Activated T-cell treated with anti-CD3 and anti-CD28 coated beads, Interleukin-2, amount 50 U/mL, for 24 hours (primary cell): ENCODE data around the gene LPIN2.
A peak's percentile ranks its signal among the peaks of the same experiment; 100 is the strongest.

ENCODE experiments used
- DNase-seq: peaks from one replicate; pipeline ENCODE4 v3.0.0-alpha.2; 2020
- H3K27ac Mint-ChIP-seq: 2 replicates; pipeline ENCODE4 v1.8.0; 2020; ENCODE audit warnings: mild to moderate bottlenecking, mixed read lengths
- H3K27me3 Mint-ChIP-seq: 2 replicates; pipeline ENCODE4 v1.8.0; 2020; ENCODE audit warnings: mixed read lengths
- H3K36me3 Mint-ChIP-seq: 2 replicates; pipeline ENCODE4 v1.8.0; 2020; ENCODE audit warnings: low read depth, mixed read lengths
- H3K4me1 Mint-ChIP-seq: 2 replicates; pipeline ENCODE4 v1.8.0; 2020; ENCODE audit warnings: low read depth, mixed read lengths
- H3K4me3 Mint-ChIP-seq: 2 replicates; pipeline ENCODE4 v1.8.0; 2020; ENCODE audit warnings: mild to moderate bottlenecking, moderate library complexity, mixed read lengths
- H3K9me3 Mint-ChIP-seq: 2 replicates; pipeline ENCODE4 v1.8.0; 2020; ENCODE audit warnings: mixed read lengths

The LPIN2 gene

DNA sequence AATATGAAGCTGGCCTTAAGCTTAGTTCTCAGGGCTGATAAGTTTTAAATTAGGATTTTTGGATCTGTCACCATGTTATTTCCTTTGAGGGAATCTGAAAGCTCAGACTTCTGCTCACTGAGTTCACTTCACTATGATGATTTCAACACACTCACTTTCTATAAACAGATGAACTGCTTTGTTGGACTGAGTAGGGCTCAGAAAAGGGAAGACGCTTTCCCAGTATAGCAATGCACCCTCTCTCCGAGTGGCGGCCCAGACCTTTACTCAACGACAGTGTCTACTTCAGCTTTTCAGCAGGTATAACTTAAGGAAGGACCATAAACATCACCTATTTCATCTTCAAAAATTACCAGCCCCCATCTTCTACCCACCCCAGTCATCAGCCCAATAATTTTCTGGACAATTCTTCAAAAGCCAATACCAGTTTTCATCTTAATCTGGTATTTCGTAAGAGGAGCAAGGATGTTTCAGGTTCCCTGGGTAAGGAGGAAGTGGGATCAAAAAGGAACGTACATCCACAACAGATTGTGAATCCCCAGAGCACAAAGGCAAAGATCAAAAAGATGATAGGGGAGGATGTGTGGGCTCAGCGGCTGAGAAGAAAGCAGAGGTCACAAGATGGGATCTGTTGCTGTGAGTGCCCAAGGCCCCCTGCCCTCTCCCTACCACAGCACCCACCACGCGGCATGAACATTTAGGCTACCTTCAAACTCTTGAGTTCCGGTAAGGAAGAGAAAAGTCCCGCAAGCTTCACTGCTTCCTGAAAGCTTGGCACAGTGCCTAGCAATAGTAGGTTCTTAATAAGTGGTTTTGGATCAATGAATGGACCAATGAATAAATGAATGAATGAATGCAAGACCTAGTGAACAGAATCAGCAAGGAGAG lies 41.9 kb downstream of the LPIN2 start:
- Mint-ChIP-seq H3K36me3 (peaks cover 92% of the 10 kb centered on the region), H3K27ac (peak overlapping the region; percentile 100), H3K27me3 (no peaks in the 10 kb centered on the region), H3K9me3 (no peaks in the 10 kb centered on the region), H3K4me3 (peak overlapping the region; percentile 75), H3K4me1 (peaks cover 92% of the 10 kb centered on the region)
- peak; percentile 61 for DNase-seq

DNA sequence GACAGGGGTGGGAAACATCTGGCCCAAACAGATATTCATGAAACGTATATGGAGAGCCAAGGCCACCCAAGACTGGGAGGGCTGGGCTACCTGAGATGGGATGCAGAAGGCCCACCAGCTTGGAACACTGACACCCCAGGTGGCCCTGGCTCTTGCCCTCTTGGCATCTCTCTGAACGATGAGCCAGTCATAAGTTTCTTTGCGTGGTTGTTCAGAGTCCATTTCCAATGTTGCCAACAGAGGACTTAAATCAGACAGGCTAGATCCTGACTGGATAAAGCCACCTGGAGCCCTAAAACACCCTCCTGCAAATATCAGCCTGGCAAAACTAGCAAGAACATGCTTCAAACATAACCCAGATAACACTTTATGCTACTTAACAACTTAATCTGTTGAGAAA lies 42.6 kb downstream of the LPIN2 start:
- Mint-ChIP-seq H3K4me1 (peaks cover 90% of the 10 kb centered on the region), H3K36me3 (peaks cover 90% of the 10 kb centered on the region), H3K9me3 (no peaks in the 10 kb centered on the region), H3K27ac (peak overlapping the region; percentile 100), H3K27me3 (no peaks in the 10 kb centered on the region), H3K4me3 (peak overlapping the region; percentile 75)
- no peak for DNase-seq

DNA sequence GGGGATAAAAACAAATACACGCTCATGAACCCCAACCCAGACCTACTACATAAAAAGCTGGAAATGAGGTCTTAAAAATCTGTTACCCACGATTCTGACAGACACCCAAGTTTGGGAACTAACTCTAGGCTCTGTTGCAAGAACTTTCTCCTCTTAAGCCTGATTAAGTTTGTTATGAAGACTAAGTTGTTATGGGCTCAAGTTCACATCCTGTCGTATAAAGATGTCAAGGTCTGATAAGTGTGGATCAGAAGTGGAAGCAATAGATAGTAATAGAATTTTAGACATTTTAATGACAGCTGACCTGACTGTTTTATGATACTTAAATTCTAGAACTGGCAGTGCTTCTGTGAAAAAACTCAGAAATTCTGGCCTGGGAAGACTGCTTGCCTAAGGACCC lies 43.2 kb downstream of the LPIN2 start:
- no peaks in the 10 kb centered on the region for H3K27me3 Mint-ChIP-seq
- H3K27ac Mint-ChIP-seq = peak overlapping the region; percentile 100
- H3K9me3 Mint-ChIP-seq = no peaks in the 10 kb centered on the region
- H3K4me1 Mint-ChIP-seq = peaks cover 93% of the 10 kb centered on the region
- peak overlapping the region; percentile 75 for H3K4me3 Mint-ChIP-seq
- no peak for DNase-seq
- peaks cover 90% of the 10 kb centered on the region for H3K36me3 Mint-ChIP-seq

DNA sequence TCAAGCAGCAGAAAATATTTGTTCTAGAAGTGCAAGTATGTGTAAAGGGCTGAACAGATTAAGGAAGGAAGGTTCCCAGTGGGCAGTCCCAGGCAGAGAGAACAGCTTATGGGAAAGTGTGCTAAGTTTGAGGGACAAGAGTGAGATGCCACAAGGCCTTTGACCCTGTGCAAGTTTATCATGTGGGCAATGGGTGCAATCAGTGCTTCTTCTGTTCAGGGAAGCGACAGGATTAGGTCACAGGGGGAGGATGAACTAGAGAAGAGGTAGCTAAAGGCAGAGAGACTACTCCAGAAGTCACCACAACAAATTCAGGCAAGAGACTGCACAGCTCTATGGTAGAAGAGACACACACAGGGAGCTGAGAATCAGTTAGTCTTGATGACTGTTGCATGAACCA lies 44.3 kb downstream of the LPIN2 start:
- Mint-ChIP-seq H3K27me3 (no peaks in the 10 kb centered on the region), H3K27ac (peak overlapping the region; percentile 100), H3K36me3 (peaks cover 86% of the 10 kb centered on the region), H3K4me1 (peaks cover 93% of the 10 kb centered on the region), H3K9me3 (no peaks in the 10 kb centered on the region), H3K4me3 (peak overlapping the region; percentile 75)
- no peak for DNase-seq

DNA sequence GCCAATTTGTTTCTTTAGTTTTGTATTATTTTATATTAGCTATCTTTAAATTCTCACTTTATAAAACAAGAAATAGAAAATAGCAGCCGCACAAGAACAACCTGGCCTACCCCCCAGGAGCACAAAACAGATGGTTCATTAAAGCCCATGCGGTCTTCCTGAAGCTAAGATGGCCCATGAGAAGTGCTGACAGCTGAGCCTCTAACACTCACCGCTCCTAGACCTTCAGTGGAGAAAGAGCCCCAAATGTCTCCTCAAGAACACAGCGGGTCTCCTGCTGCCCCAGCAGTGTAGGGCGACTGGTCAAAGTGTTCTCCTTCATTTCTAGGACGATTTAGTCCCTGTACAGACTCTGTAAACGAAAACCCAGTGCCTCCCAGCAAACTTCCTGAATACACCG lies 45.1 kb downstream of the LPIN2 start:
- H3K4me3 Mint-ChIP-seq = peak overlapping the region; percentile 75
- peak overlapping the region; percentile 100 for H3K27ac Mint-ChIP-seq
- H3K36me3 Mint-ChIP-seq = peaks cover 88% of the 10 kb centered on the region
- no peaks in the 10 kb centered on the region for H3K9me3 Mint-ChIP-seq
- no peak for DNase-seq
- no peaks in the 10 kb centered on the region for H3K27me3 Mint-ChIP-seq
- peaks cover 94% of the 10 kb centered on the region for H3K4me1 Mint-ChIP-seq

DNA sequence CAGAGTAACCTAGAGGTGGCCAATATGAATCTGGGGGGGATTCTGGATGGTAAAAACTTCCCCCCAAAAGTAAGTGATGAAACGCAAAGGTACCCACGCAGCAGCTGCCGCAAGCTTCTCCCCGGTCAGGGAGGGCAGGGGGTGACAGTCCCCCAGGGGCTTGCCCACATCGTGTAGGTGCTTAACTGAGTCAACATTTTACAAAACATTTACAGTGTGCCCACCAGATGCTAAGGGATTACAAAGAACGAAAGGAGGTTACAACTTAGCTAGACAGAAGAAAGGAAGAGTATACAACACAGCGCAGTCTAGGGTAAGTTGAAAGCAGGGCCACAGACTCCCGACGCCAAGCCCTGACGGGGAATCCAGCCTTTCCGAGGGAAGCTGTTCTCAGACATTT lies 45.6 kb downstream of the LPIN2 start:
- Mint-ChIP-seq H3K9me3 (no peaks in the 10 kb centered on the region), H3K27ac (peak overlapping the region; percentile 100), H3K4me1 (peaks cover 94% of the 10 kb centered on the region), H3K36me3 (peaks cover 87% of the 10 kb centered on the region), H3K27me3 (no peaks in the 10 kb centered on the region), H3K4me3 (peak overlapping the region; percentile 75)
- DNase-seq = no peak

DNA sequence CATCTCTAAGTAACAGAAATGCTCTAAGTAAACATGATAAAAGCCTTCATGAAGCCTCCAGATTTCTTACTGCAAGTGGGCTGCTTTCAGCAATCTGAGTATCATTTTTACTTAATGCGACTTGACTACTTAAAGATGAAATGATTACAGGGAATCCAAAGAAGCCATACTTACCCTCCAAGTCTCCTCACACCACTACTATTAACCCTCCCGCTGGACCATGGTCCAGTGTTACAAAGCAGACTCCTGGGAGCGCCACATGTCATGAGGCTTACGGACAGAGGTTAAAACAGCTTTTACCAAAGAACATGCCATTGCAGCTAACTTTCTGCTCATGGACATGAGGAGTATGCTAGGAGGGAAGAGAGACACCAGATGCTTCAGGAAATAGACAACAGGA lies 46.4 kb downstream of the LPIN2 start:
- Mint-ChIP-seq H3K4me3 (peak overlapping the region; percentile 35), H3K27me3 (no peaks in the 10 kb centered on the region), H3K36me3 (peaks cover 87% of the 10 kb centered on the region)

DNA sequence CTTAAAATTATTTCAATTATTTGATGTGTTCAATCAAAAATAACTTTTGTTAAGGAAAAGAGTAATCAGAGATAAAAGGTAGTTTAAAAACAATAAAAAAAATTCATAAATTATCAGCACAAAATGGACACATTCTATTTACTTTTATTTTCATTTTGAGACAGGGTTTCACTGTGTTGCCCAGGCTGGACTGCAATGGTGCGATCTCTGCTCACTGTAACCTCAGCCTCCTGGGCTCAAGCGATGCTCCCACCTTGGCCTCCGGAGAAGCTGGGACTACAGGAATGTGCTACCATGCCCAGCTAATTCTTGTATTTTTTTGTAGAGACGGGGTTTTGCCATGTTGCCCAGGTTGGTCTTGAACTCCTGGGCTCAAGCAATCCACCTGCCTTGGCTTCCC lies 47.1 kb downstream of the LPIN2 start:
- Mint-ChIP-seq H3K36me3 (peaks cover 82% of the 10 kb centered on the region), H3K27ac (peak overlapping the region; percentile 100), H3K27me3 (no peaks in the 10 kb centered on the region)

More for the DNA sequence above, 46.4 kb downstream of the LPIN2 start:
- Mint-ChIP-seq H3K9me3 (no peaks in the 10 kb centered on the region), H3K27ac (peak overlapping the region; percentile 100), H3K4me1 (peaks cover 94% of the 10 kb centered on the region)
- no peak for DNase-seq

DNA sequence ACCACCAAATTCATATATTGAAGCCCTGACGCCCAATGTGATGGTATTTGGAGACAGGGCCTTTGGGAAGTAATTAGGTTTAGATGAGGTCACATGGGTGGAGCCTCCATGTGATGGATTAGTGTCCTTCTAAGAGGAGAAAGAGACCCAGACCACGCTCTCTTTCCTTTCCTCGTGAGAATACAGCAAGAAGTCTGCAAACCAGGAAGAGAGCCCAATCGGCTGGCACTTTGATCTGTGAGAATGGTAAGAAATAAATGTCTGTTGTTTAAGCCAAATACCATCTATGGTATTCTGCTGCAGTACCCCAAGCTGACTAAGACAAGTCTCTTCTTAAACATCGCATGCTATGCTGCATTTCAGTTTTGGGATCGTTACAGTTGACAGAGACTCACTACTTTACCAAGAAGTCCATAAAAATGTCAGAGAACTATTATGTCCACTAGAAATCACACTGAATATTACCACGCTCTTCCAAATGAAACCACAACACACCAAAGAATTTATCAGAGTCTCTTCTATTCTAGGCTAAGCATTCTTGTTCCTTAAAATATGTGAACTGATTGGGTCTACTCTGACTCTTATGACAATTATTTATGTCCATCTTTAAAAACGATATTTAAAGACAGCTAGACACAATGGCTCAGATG lies 48.5 kb downstream of the LPIN2 start:
- H3K4me1 Mint-ChIP-seq = peaks cover 93% of the 10 kb centered on the region

More for the DNA sequence above, 47.1 kb downstream of the LPIN2 start:
- Mint-ChIP-seq H3K4me3 (peak overlapping the region; percentile 57), H3K9me3 (no peaks in the 10 kb centered on the region), H3K4me1 (peaks cover 94% of the 10 kb centered on the region)
- no peak for DNase-seq

More for the DNA sequence above, 48.5 kb downstream of the LPIN2 start:
- no peaks in the 10 kb centered on the region for H3K9me3 Mint-ChIP-seq
- H3K27me3 Mint-ChIP-seq = no peaks in the 10 kb centered on the region
- peaks cover 81% of the 10 kb centered on the region for H3K36me3 Mint-ChIP-seq
- peak overlapping the region; percentile 68 for H3K4me3 Mint-ChIP-seq
- peak overlapping the region; percentile 100 for H3K27ac Mint-ChIP-seq
- DNase-seq = no peak
